HepG2 (cell line): ENCODE data around the gene MMP17. TPM values are rescaled to one million over a fixed set of nuclear protein-coding genes. Genes with fewer than 3 reads are reported as not detected.

ENCODE experiments used
- ARHGAP35 ChIP-seq: sonication (generic); formaldehyde crosslinking; IDR thresholded peaks from 2 replicates; pipeline ENCODE4 v1.9.0; 2022; ENCODE audit warnings: mild to moderate bottlenecking, inconsistent platforms, moderate library complexity, missing genetic modification reagents, borderline replicate concordance
- ATF3 ChIP-seq: sonication (generic); formaldehyde crosslinking; IDR thresholded peaks from 2 replicates; pipeline ENCODE4 v1.4.0; 2020; ENCODE audit warnings: missing genetic modification reagents
- FOSL1 ChIP-seq: sonication (generic); formaldehyde crosslinking; IDR thresholded peaks from 2 replicates; pipeline ENCODE4 v1.9.0; 2021; ENCODE audit warnings: missing genetic modification reagents, borderline replicate concordance
- GPBP1L1 ChIP-seq: sonication (generic); formaldehyde crosslinking; IDR thresholded peaks from 2 replicates; pipeline ENCODE4 v1.5.0; 2020; ENCODE audit warnings: mild to moderate bottlenecking, missing genetic modification reagents
- GTF2F1 ChIP-seq: fragments of 150-350 bp; IDR thresholded peaks from 2 replicates; pipeline ENCODE4 v1.6.1; 2014; ENCODE audit warnings: low read length
- HNRNPH1 ChIP-seq: fragments of 200-400 bp; formaldehyde crosslinking; optimal IDR thresholded peaks from 2 replicates; pipeline ENCODE3; 2017; ENCODE audit warnings: mild to moderate bottlenecking, low read depth, low read length
- IRF1 ChIP-seq: sonication (generic); formaldehyde crosslinking; IDR thresholded peaks from 2 replicates; pipeline ENCODE4 v1.4.0; 2020; ENCODE audit warnings: low read depth, mild to moderate bottlenecking, missing genetic modification reagents
- KDM2A ChIP-seq: sonication (generic); formaldehyde crosslinking; IDR thresholded peaks from 2 replicates; pipeline ENCODE4 v1.4.0; 2020; ENCODE audit warnings: low read depth, missing genetic modification reagents, borderline replicate concordance
- LRRFIP1 ChIP-seq: sonication (generic); formaldehyde crosslinking; conservative IDR thresholded peaks from 2 replicates; pipeline ENCODE4 v1.4.0; 2020; ENCODE audit warnings: missing genetic modification reagents
- MIER2 ChIP-seq: IDR thresholded peaks from 2 replicates; pipeline ENCODE4 v1.6.1; 2016; ENCODE audit warnings: missing biosample characterization, missing genetic modification reagents
- MLLT10 ChIP-seq: sonication (generic); formaldehyde crosslinking; IDR thresholded peaks from 2 replicates; pipeline ENCODE4 v1.4.0; 2020; ENCODE audit warnings: missing genetic modification reagents
- PLRG1 ChIP-seq: fragments of 450-650 bp; conservative IDR thresholded peaks from 2 replicates; pipeline ENCODE4 v1.6.1; 2016
- SP1 ChIP-seq, 2 experiments: fragments of 450-650 bp in 1 of 2; sonication (generic) in 1 of 2; formaldehyde crosslinking in 1 of 2; IDR thresholded peaks; 2 replicates each; pipeline versions ENCODE4 v1.4.0 to v1.6.1; 2016 to 2020; ENCODE audit warnings: missing genetic modification reagents in 1 of 2
- TSC22D2 ChIP-seq: sonication (generic); formaldehyde crosslinking; IDR thresholded peaks from 2 replicates; pipeline ENCODE4 v1.5.1; 2020; ENCODE audit warnings: missing genetic modification reagents, mild to moderate bottlenecking, borderline replicate concordance
- ZNF281 ChIP-seq: sonication (generic); formaldehyde crosslinking; IDR thresholded peaks from 2 replicates; pipeline ENCODE4 v1.4.0; 2020; ENCODE audit warnings: missing genetic modification reagents, borderline replicate concordance
- ZNF331 ChIP-seq: sonication (generic); formaldehyde crosslinking; IDR thresholded peaks from 2 replicates; pipeline ENCODE4 v1.4.0; 2020; ENCODE audit warnings: missing genetic modification reagents
- ZNF564 ChIP-seq: sonication (generic); formaldehyde crosslinking; IDR thresholded peaks from 2 replicates; pipeline ENCODE4 v1.8.1; 2023; ENCODE audit warnings: mild to moderate bottlenecking, missing genetic modification reagents
- ZNF776 ChIP-seq: sonication (generic); formaldehyde crosslinking; IDR thresholded peaks from 2 replicates; pipeline ENCODE4 v1.4.0; 2020; ENCODE audit warnings: mild to moderate bottlenecking, missing genetic modification reagents
- ZSCAN21 ChIP-seq: sonication (generic); formaldehyde crosslinking; IDR thresholded peaks from 2 replicates; pipeline ENCODE4 v1.8.0; 2022; ENCODE audit warnings: mild to moderate bottlenecking, missing genetic modification reagents, moderate library complexity, borderline replicate concordance
- ZSCAN9 ChIP-seq: IDR thresholded peaks from 2 replicates; pipeline ENCODE4 v1.6.1; 2016; ENCODE audit warnings: borderline replicate concordance
- polyA plus RNA-seq, 8 experiments: library from polyadenylated mRNA; depleted of rRNA in 3 of 8; stranded (reverse) in 7 of 8; unstranded in 1 of 8; fragments of >200 nt; fragmentation: Illumina TruSeq in 4 of 8; extraction: Trizol in 4 of 8; gene quantifications; 2 replicates each; pipeline versions ENCODE4 v1.2.1 to v1.2.3, GENCODE V29; 2011 to 2016; ENCODE audit warnings: low read depth in 4 of 8, missing spikeins in 1 of 8, mixed read lengths in 1 of 8; ENCODE audit not compliant: insufficient read depth in 1 of 8
- total RNA-seq, 5 experiments: library from RNA; depleted of rRNA; stranded (reverse); fragments of >200 nt; fragmentation: Illumina TruSeq; extraction: Trizol; gene quantifications; 2 replicates each; pipeline ENCODE4 v1.2.3, GENCODE V29; 2016; ENCODE audit warnings: low read depth in 1 of 5

Gene MMP17
- total and polyA plus RNA-seq, 2 of the 13 experiments (the other 11 are each of a cell fraction or from before 2014, with no cell fraction given), result 0.55 to 0.80 TPM

GRCh38 chr12:131860472-131861260 is 32.5 kb downstream of the MMP17 start (continued):
- TF ChIP-seq LRRFIP1 (no peak; the same call in 1 of the 2 replicates), MIER2 (CRISPR knock-in tag) (peak; percentile 79; the same call in 1 of the 2 replicates), KDM2A (CRISPR knock-in tag) (peak; percentile 92), ZNF331 (CRISPR knock-in tag) (peak; percentile 97), TSC22D2 (CRISPR knock-in tag) (peak; percentile 90; the same call in 1 of the 2 replicates), HNRNPH1 (no peak), SP1 (IDR thresholded peaks at IDR 0.05) (no peak), SP1 (CRISPR knock-in tag; IDR thresholded peaks at IDR 0.05) (peak; percentile 65), ARHGAP35 (peak; percentile 88), GTF2F1 (peak; percentile 3; the same call in 1 of the 2 replicates), ZNF776 (peak; percentile 66; the same call in 1 of the 2 replicates), ZSCAN21 (CRISPR knock-in tag) (peak; percentile 99), IRF1 (CRISPR knock-in tag) (no peak), MLLT10 (CRISPR knock-in tag) (no peak), ZNF564 (CRISPR knock-in tag) (peak; percentile 31; the same call in 1 of the 2 replicates), ZSCAN9 (peak; percentile 65), ZNF281 (peak; percentile 81), GPBP1L1 (CRISPR knock-in tag) (no peak), PLRG1 (no peak), ATF3 (peak; percentile 100), FOSL1 (CRISPR knock-in tag) (no peak; the same call in 1 of the 2 replicates)
